Epithelial cell of esophagus (primary cell): ENCODE results near the gene KCNC2.
A peak's percentile ranks its signal among the peaks of the same experiment; 100 is the strongest.

ENCODE experiments used
- DNase-seq: peaks from one replicate; pipeline ENCODE4 v3.0.0; 2010; ENCODE audit warnings: low read depth
- H3K4me3 ChIP-seq: 2 replicates; pipeline ENCODE4 v1.5.1; 2011; ENCODE audit warnings: mild to moderate bottlenecking, low read length, control low read depth
- TF ChIP-seq, protein P1 (sequence below): IDR thresholded peaks from 2 replicates; pipeline ENCODE4 v1.5.1; 2011; ENCODE audit warnings: low read depth, mild to moderate bottlenecking, low read length, control low read depth, inconsistent platforms; ENCODE audit not compliant: insufficient read depth; ENCODE audit errors: missing control alignments

The KCNC2 gene

DNA sequence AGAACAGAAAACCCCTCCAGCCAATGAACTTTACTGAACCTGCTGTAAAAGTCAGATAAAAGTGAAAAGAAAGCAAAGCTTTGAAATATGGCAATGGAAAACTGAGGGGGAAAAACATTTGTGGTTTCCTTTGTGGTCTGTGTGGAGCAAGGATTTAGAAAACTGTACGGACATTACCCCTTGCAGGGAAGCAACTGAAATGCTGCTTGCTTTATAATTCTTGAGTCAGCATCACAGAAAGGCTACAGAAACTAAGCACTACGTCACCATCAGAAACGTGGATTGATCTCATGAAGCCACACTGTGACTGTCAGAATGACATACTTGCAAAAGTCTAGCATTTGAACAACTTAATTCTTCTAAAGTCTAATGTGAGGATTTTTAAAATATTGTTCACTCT lies 2.4 kb upstream of the KCNC2 start:
- H3K4me3 ChIP-seq: no peak overlapping the region
- DNase-seq: no peak
- TF ChIP-seq, protein P1, sequence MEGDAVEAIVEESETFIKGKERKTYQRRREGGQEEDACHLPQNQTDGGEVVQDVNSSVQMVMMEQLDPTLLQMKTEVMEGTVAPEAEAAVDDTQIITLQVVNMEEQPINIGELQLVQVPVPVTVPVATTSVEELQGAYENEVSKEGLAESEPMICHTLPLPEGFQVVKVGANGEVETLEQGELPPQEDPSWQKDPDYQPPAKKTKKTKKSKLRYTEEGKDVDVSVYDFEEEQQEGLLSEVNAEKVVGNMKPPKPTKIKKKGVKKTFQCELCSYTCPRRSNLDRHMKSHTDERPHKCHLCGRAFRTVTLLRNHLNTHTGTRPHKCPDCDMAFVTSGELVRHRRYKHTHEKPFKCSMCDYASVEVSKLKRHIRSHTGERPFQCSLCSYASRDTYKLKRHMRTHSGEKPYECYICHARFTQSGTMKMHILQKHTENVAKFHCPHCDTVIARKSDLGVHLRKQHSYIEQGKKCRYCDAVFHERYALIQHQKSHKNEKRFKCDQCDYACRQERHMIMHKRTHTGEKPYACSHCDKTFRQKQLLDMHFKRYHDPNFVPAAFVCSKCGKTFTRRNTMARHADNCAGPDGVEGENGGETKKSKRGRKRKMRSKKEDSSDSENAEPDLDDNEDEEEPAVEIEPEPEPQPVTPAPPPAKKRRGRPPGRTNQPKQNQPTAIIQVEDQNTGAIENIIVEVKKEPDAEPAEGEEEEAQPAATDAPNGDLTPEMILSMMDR: no peak

DNA sequence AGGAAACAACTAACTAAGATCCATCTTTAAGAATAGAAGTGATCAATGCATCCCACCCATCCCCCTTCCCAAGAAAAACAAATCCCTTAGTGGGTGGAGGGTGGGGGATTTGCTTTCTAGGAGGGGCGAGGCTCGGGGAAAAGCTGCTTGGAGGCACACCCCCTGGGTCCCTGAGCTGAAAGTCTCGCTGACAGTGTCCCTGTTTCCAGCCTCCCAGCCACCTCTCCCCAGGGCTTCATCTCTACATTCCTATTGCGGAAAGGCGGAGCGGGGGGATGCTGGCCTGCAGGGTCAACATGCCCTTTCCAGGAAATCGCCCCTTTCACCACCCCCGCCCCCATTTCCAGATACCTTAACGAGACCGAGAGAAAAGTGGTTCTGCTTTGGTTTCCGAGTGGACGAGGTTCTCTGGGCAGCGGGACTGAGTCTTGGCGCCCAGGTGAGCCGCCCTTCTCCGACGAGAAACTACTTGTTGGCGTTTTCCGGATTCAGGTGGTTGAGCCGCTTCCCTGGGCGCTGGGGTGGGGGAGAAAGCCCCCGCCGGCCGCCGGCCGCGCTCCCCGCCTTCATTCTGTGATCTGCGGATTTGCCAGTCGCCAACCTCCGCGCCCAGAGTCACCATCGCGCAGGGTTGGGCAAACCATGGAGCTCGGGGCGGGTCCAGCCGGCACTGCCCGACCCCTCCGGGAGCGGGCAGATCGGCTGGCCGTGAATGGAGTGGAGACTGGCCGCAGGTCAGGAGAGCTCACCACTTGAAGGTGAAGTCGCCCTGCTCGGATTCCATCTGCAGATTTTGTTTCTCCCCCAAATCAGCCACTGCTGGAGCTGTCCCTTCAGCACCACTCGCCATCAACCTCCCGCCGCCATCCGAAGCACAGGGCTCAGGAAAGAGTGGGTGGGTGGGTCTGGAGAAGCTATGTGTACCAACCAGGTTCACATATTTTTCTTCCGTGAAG lies 505 bp downstream of the KCNC2 start:
- TF ChIP-seq, protein P1: no peak
- no peak overlapping the region for H3K4me3 ChIP-seq
- peak; percentile 55 for DNase-seq

DNA sequence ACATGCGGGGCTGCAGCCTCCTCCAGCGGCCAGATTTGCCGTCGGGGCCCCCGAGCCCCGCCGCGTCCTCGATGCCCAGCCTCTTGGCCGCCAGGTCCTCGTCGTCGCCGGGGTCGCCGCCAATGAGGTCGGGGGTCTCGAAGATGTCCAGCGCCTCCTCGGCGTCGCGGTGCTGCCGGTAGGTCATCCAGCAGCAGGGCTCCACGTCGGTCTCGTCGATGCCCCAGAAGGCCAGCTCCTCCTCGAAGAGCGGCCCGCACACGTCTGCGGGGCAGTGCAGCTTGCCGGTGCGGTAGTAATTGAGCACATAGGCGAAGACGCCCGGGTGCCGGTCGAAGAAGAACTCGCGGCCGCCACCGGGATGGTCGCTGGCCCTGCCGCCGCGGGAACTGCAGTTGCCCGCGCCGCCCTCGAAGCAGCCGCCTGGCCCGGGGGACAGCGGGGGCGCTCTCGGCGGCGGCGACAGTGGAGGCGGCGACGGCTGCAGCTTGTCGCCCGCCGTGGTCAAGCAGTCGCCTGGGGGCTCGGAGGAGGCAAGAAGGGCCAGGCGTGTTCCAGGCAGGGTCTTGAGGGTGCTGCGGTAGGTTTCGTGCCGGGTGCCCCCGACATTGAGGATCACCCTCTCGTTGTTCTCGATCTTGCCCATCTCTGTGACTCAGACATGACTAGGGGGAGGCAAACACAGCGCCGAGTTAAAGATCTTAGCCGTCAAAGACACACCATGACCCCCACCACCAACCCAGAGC lies 2.1 kb downstream of the KCNC2 start:
- TF ChIP-seq, protein P1: no peak
- DNase-seq: no peak

DNA sequence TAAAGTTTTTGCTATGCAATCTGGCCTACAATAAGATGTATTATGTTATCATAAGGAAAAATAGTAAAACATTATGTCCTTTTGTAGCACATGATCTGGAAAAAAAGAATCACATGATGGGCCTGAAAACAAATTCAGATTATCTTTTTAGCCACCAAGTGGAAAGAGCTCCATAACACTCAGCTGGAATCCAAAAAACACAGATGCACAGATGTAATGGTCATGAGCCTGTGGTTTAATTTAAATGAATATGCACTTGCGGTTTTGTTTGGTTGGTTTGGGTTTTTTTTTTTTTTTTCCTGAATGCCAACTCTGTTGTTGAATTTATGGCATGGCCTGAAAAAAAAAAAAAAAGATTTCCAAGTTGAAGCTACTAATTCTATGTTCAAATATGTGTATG lies 4.1 kb downstream of the KCNC2 start:
- no peak for DNase-seq
- H3K4me3 ChIP-seq: no peak overlapping the region
- TF ChIP-seq, protein P1: no peak

More for the DNA sequence above, 2.1 kb downstream of the KCNC2 start:
- H3K4me3 ChIP-seq: no peak overlapping the region

DNA sequence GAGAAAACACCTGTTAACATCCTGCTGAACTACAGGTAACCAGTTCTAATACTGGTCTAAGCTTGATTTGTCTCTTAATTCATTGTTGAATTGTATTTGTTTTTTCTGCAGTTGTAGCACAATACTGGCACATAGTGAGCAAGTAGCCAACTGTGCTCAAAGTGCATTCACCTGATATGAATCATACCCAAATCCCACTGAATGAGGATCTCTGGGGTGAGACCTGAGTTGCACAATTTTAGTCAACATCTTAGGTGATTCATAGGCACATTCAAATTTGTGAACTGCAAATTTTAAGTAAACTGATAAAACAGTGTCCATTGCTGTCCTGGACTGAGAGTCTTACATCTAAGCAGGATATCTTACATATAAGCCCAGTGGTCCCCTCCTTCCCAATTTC lies 12.8 kb downstream of the KCNC2 start:
- no peak overlapping the region for H3K4me3 ChIP-seq
- peak; percentile 92 for DNase-seq
- TF ChIP-seq, protein P1: no peak

DNA sequence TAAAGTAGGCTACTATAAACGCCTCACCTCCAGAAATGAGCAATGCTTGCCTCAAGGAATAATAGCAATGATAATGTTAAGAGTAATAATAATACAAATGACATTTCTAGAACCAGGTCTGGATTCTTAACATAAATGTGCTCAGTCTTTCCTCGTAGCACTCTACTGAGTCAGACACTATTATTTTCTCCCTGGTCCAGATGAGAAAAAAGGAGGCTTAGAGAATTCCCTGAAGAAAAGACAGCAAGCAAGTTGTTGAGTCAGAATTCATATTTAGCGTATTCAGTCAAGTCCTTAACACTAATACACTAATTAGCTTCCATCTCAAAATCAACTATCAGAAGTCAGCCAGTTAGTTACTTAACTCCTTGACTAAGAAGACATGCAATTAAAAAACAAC lies 13.2 kb downstream of the KCNC2 start:
- peak; percentile 40 for DNase-seq
- TF ChIP-seq, protein P1: no peak

More for the DNA sequence above, 13.2 kb downstream of the KCNC2 start:
- no peak overlapping the region for H3K4me3 ChIP-seq
